Gastroesophageal sphincter (tissue), 4 donors: ENCODE measurements around the gene GGT6. TPM values are rescaled to one million over a fixed set of nuclear protein-coding genes. Genes with fewer than 3 reads are reported as not detected.

Experiments
- ATAC-seq: fragments of 150-250 bp; one replicate; pipeline ENCODE4 v1.9.1; 2016; ENCODE audit warnings: mild to moderate bottlenecking, moderate library complexity
- H3K27ac ChIP-seq, 4 donors: fragments of 200-600 bp; sonication (generic) in 3 of 4; 1 replicate in 3 of 4; 2 replicates in 1 of 4; pipeline ENCODE4 v1.5.1; 2016 to 2019
- H3K27me3 ChIP-seq: fragments of 200-600 bp; sonication (generic); one replicate; pipeline ENCODE4 v1.5.1; 2019
- H3K36me3 ChIP-seq, 2 donors: fragments of 200-600 bp; sonication (generic); one replicate each; pipeline ENCODE4 v1.5.1; 2019; ENCODE audit warnings: control low read depth in 1 of 2
- H3K4me1 ChIP-seq, 3 donors: fragments of 200-600 bp; sonication (generic); 1 replicate in 2 of 3; 2 replicates in 1 of 3; pipeline ENCODE4 v1.5.1; 2016 to 2019; ENCODE audit warnings: control low read depth in 2 of 3
- H3K4me3 ChIP-seq, 2 donors: fragments of 200-600 bp; sonication (generic); one replicate each; pipeline ENCODE4 v1.5.1; 2019; ENCODE audit warnings: mild to moderate bottlenecking in 1 of 2, moderate library complexity in 1 of 2
- H3K9me3 ChIP-seq, 3 donors: fragments of 200-600 bp; sonication (generic); one replicate each; pipeline ENCODE4 v1.5.1; 2017 to 2019; ENCODE audit warnings: control low read depth in 2 of 3
- EP300 ChIP-seq: sonication (generic); formaldehyde crosslinking; IDR thresholded peaks from one replicate; pipeline ENCODE4 v1.6.1; 2017; ENCODE audit warnings: antibody characterized with exemption, mild to moderate bottlenecking
- POLR2A ChIP-seq, 2 donors: fragments of 450-650 bp; IDR thresholded peaks; one replicate each; pipeline ENCODE4 v1.6.1; 2017; ENCODE audit warnings: antibody characterized with exemption in 2 of 2, mild to moderate bottlenecking in 2 of 2, moderate library complexity in 1 of 2
- POLR2AphosphoS5 ChIP-seq: sonication (generic); formaldehyde crosslinking; IDR thresholded peaks from one replicate; pipeline ENCODE4 v1.6.1; 2017; ENCODE audit warnings: antibody characterized with exemption
- WGBS, 2 donors: methylation state at CpG; one replicate each; pipeline ENCODE4 v1.1.5; 2018; ENCODE audit warnings: low coverage in 1 of 2; 5-methylcytosine and 5-hydroxymethylcytosine counted together
- total RNA-seq, 4 donors: library from RNA; depleted of rRNA; stranded (reverse); fragments of >200 nt; gene quantifications; one replicate each; pipeline ENCODE4 v1.1.0, GENCODE V29; 2016
- TF ChIP-seq, protein P1 (sequence below), 4 experiments: fragments of 200-600 bp in 2 of 4; fragments of 450-650 bp in 2 of 4; sonication (generic) in 1 of 4; IDR thresholded peaks; one replicate each; pipeline ENCODE4 v1.5.1; 2017 to 2019; ENCODE audit warnings: antibody characterized with exemption in 4 of 4, mild to moderate bottlenecking in 2 of 4, moderate library complexity in 2 of 4

Gene GGT6
- total RNA-seq, 4 donors from 2014 or later = 0.27 to 5.9 (median 0.47) TPM; not detected in 1

DNA sequence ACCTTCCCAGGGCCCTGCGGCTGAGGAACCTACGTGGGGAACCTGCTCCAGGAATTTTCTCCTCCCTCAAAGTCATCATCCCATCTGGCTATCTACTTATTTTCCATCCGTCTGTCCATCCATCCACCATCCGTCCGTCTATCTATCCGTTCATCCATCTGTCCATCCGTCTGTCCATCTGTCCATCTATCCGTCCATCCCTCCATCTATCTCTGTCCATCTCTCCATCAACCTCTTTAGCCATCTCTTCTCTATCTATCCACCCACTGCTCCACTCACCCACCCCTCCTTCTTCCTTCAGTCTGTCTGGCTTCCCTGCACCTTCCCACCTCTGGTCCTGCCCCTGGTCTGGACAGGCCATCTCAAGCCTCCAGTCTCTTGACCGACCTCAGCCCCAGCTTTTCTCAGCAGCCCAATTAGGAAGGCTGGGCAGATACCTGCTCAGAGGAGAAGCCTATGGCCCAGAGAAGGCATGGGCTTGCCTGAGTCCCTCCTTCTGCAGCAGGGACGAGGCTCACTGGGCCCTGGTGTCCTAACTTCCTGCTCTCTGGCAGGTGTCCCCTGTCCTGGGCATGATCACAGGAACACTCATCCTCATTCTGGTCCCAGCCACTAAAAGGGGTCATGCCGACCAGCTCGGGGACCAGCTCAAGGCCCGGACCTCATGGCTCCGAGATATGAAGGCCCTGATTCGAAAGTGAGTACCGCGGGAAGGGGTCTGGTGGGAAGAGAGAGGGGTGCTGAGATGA, 28.2 kb downstream of the GGT6 start:
- peaks cover 24% of the 10 kb centered on the region for H3K27me3 ChIP-seq
- H3K36me3 ChIP-seq = no peaks in the 10 kb centered on the region
- WGBS, 2 donors = 80 to 90% methylated on average over 1 to 8 of the region's 17 CpGs
- no peak for TF ChIP-seq POLR2A (IDR thresholded peaks at IDR 0.05)
- no peak for TF ChIP-seq POLR2AphosphoS5
- TF ChIP-seq EP300 = no peak
- TF ChIP-seq, protein P1, sequence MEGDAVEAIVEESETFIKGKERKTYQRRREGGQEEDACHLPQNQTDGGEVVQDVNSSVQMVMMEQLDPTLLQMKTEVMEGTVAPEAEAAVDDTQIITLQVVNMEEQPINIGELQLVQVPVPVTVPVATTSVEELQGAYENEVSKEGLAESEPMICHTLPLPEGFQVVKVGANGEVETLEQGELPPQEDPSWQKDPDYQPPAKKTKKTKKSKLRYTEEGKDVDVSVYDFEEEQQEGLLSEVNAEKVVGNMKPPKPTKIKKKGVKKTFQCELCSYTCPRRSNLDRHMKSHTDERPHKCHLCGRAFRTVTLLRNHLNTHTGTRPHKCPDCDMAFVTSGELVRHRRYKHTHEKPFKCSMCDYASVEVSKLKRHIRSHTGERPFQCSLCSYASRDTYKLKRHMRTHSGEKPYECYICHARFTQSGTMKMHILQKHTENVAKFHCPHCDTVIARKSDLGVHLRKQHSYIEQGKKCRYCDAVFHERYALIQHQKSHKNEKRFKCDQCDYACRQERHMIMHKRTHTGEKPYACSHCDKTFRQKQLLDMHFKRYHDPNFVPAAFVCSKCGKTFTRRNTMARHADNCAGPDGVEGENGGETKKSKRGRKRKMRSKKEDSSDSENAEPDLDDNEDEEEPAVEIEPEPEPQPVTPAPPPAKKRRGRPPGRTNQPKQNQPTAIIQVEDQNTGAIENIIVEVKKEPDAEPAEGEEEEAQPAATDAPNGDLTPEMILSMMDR (IDR thresholded peaks at IDR 0.05) = no peak
- no peak for ATAC-seq
- H3K4me3 ChIP-seq = no peak overlapping the region
- H3K4me1 ChIP-seq = peaks cover 0 to 75% (median 19%) of the 10 kb centered on the region in 3 donors
- H3K27ac ChIP-seq = peak overlapping the region in 3 of 4 donors; percentile 71 to 80 (median 75)
- H3K9me3 ChIP-seq = no peaks in the 10 kb centered on the region

DNA sequence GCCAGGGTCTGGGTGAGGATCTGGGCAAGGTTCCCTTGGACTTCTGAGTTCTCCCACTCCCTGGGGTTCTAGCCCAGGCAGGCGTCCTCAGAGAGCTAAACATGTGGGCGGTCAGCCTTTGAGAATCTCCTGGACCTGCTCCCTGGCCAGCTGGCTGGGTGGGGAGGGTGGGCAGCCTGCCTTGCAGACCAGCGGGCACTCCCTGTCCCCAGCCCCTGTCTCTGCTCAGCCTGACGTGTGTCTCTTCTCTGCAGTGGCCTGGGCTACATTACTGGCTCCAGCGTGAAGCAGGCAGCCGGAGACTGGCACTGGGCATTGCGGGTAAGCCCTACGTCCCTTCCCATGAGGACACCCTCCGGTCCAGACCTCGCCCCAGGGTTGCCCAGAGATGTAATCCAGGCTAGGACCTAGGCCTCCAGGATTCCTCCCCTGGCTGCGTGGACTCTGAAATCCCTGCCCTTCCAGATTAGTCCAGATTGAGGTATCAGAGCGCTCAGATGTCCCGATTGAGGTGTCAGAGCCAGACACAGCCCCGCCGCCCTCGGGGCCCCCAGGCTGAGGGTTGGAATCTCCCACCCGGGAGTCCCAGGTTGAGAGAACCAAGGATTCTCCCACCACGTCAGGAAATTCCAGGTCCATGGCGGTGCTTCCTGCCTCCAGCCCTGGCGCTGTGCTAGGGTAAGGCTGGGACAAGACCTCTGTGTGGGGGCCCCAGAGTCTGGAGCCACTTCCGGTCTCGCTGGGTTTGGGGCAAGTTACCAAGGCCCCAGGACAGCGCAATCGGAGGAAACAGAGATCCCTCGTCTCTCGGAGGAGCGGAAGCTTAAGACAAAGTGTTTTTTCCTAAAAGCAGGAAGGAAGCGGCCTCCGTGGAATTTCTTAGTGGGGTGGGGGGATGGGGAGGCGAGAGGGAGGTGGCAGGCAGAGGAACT, 29.3 kb downstream of the GGT6 start:
- Histone ChIP-seq H3K9me3 (no peaks in the 10 kb centered on the region), H3K4me3 (no peak overlapping the region), H3K27ac (peak overlapping the region in 3 of 4 donors; percentile 50 to 71 (median 59)), H3K36me3 (no peaks in the 10 kb centered on the region), H3K4me1 (peaks cover 0 to 73% (median 8%) of the 10 kb centered on the region in 3 donors), H3K27me3 (peaks cover 23% of the 10 kb centered on the region)
- WGBS, 2 donors = no CpG with 5 or more reads among the region's 30 CpGs
- ATAC-seq = peak; percentile 31
- TF ChIP-seq POLR2A (IDR thresholded peaks at IDR 0.05) (no peak), EP300 (no peak), POLR2AphosphoS5 (no peak)
- TF ChIP-seq, protein P1 (IDR thresholded peaks at IDR 0.05) = no peak

DNA sequence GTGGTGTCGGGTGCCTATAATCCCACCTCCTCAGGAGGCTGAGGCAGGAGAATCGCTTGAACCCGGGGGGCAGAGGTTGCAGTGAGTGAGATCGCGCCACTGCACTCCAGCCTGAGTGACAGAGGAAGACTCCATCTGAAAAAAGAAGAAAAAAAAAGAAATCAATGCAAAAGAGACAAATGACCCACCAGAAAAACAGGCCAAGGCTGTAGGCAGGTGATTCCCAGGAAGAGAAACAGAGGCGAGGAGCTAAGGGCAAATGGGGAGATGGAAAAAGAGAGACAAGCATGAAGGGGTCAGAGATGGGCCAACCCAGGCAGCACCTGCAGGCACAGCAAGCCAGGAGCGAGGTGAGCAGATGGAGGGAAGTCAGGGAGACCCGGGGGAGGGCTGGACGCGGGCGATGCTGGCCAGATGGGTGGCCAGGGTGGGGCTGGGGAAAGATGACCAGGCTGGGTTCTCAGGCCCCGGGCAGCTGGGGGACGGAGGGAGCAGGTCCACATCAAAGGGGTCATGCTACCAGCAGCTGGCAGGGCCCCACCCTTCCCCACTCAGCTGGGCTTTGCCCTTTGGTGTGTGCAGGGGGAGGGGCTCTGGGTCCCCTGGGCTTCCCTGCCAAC, 30.7 kb downstream of the GGT6 start:
- peak overlapping the region in 3 of 4 donors; percentile 50 to 59 (median 58) for H3K27ac ChIP-seq
- 64 to 70% methylated on average over 5 to 8 of the region's 13 CpGs for WGBS, 2 donors

DNA sequence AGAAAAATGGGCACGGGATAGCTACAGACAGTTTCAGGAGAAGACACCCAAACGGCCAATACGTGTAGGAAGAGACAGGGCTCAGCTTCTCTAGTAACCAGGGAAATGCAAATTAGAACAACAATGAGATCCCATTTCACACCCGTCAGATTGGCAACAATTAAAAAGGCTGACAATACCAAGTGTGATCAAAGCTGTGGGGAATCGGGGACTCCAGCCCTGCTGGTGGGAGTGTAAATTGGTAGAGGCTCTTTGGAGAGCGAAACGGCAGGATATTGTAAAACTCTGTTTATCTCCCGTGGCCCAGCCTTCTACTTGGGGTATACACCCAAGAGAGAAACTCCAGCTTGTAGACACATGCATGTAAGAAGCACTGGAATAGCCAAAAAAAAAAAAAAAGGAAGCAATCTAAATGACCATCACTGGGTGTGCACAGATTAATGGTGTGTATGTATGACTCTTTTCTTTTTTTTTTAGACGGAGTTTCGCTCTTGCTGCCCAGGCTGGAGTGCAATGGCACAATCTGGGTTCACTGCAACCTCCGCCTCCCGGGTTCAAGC, 32.7 kb downstream of the GGT6 start:
- Histone ChIP-seq H3K27ac (peak overlapping the region in 2 of 4 donors; percentile 4 to 33), H3K4me3 (no peak overlapping the region), H3K27me3 (no peaks in the 10 kb centered on the region), H3K36me3 (no peaks in the 10 kb centered on the region), H3K4me1 (peaks cover 0 to 45% (median 0%) of the 10 kb centered on the region in 3 donors), H3K9me3 (no peaks in the 10 kb centered on the region)
- WGBS, 2 donors = 63 to 73% methylated on average over 9 to 11 of the region's 12 CpGs
- ATAC-seq = no peak
- TF ChIP-seq, protein P1 (IDR thresholded peaks at IDR 0.05) = no peak
- TF ChIP-seq POLR2A (IDR thresholded peaks at IDR 0.05) = no peak
- TF ChIP-seq POLR2AphosphoS5 = no peak
- no peak for TF ChIP-seq EP300

More for the DNA sequence above, 30.7 kb downstream of the GGT6 start:
- H3K4me1 ChIP-seq = peaks cover 0 to 65% (median 4%) of the 10 kb centered on the region in 3 donors
- ATAC-seq = no peak
- H3K4me3 ChIP-seq = no peak overlapping the region
- peaks cover 11% of the 10 kb centered on the region for H3K27me3 ChIP-seq
- H3K9me3 ChIP-seq = no peaks in the 10 kb centered on the region
- H3K36me3 ChIP-seq = no peaks in the 10 kb centered on the region
- no peak for TF ChIP-seq POLR2AphosphoS5

DNA sequence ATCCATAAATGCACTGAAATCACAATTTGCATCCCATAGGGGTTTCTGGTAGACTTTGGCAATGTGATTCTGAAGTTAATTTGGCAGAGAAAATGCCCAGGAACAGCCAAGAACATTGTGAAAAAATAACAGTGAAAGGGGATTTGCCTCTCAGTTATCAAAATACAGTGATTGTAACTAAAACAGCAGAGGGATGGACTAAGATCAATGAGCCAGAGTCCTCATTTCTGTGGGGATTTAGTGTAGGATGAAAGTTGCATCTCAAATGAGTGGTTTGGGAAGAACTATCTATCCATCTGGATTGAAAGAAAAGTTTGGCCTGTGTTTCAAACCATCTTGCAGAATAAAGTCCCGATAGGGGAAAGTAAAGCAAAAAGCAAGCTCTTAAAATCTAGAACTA, 33.2 kb downstream of the GGT6 start:
- Histone ChIP-seq H3K4me3 (no peak overlapping the region), H3K36me3 (no peaks in the 10 kb centered on the region), H3K9me3 (no peaks in the 10 kb centered on the region), H3K27me3 (no peaks in the 10 kb centered on the region), H3K4me1 (peaks cover 0 to 47% (median 2%) of the 10 kb centered on the region in 3 donors), H3K27ac (peak overlapping the region in 2 of 4 donors; percentile 17 to 33)
- 25 to 43% methylated on average over 1 of the region's 1 CpG for WGBS, 2 donors
- TF ChIP-seq, protein P1 (IDR thresholded peaks at IDR 0.05) = no peak
- TF ChIP-seq POLR2AphosphoS5 = no peak
- TF ChIP-seq EP300 = no peak
- TF ChIP-seq POLR2A (IDR thresholded peaks at IDR 0.05) = no peak
- ATAC-seq = no peak
